ENCODE results near the gene LTBP1. TPM values are rescaled to one million over a fixed set of nuclear protein-coding genes. Genes with fewer than 3 reads are reported as not detected.

LTBP1 gene
- total and polyA plus RNA-seq, 7 experiments from 2014 or later: 0.29 to 2.1 TPM; not detected in 5

DNA sequence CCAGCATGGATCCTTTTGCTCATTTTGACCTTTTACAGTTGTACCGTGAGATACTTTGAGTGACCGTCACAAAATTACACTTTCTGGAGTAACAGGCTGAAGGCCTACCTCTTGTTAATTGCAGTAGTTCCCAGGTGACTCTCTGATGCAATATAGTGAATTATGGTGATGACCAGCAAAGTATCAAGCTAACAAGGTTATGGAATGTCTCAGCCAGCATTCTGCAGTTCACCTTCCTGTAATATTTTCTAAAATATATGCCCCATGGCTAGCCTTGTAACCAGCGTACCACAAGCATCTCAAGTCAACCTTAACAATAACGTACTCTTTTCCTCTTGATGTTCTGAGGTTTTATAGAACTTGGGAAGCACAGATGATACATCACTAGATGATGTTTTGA, 234.7 kb downstream of the LTBP1 start:
- Histone ChIP-seq H3K36me3 (ENCODE audit: control insufficient read depth in 2 of 3, insufficient read depth in 3 of 3, low read length in 3 of 3) (no peaks in the 10 kb centered on the region), H3K4me3 (ENCODE audit: low read length) (no peak overlapping the region), H3K9me3 (ENCODE audit: control insufficient read depth in 2 of 3, low read length in 3 of 3) (no peaks in the 10 kb centered on the region), H3K27me3 (ENCODE audit: control insufficient read depth in 2 of 2, insufficient read depth in 2 of 2, low read length in 2 of 2) (no peaks in the 10 kb centered on the region), H3K27ac (ENCODE audit: low read depth, low read length) (no peak overlapping the region), H3K4me1 (ENCODE audit: control insufficient read depth in 2 of 2, insufficient read depth in 2 of 2, low read length in 2 of 2) (no peaks in the 10 kb centered on the region)
- DNase-seq: no peak
- ChIA-PET POLR2A (no interaction called here), CTCF (no interaction called here)
- intact Hi-C loops (cut with micrococcal nuclease): no loop called here
- Mint-ChIP-seq H3K4me1 (no peaks in the 10 kb centered on the region), H3K27me3 (no peaks in the 10 kb centered on the region), H3K36me3 (no peaks in the 10 kb centered on the region), H3K27ac (no peak overlapping the region), H3K9me3 (peaks cover 0 to 4% (median 0%) of the 10 kb centered on the region in 11 donors), H3K4me3 (no peak overlapping the region)
- ATAC-seq: no peak

DNA sequence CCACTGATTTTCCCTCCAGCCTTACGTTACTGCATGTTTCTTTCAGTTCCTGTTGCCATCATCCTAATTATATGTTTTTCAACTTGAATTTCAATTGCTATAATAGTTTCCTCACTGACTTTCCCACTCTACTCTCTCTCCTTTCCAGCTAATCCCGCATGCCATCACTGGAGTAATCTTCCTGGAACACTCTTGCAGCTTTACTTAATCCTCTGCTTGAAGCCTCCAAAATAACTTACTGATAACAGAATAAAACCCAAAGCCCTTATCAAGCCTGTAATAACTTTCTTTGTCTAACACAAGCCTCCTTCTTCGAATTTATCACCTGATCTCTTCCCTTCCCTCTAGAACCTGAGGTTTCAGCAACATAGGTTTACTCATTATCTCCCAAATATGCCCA, 237.3 kb downstream of the LTBP1 start:
- Histone ChIP-seq H3K9me3 (ENCODE audit: control insufficient read depth in 2 of 3, low read length in 3 of 3) (no peaks in the 10 kb centered on the region), H3K27me3 (ENCODE audit: control insufficient read depth in 2 of 2, insufficient read depth in 2 of 2, low read length in 2 of 2) (no peaks in the 10 kb centered on the region), H3K4me3 (ENCODE audit: low read length) (no peak overlapping the region), H3K27ac (ENCODE audit: low read depth, low read length) (no peak overlapping the region), H3K36me3 (ENCODE audit: control insufficient read depth in 2 of 3, insufficient read depth in 3 of 3, low read length in 3 of 3) (no peaks in the 10 kb centered on the region), H3K4me1 (ENCODE audit: control insufficient read depth in 2 of 2, insufficient read depth in 2 of 2, low read length in 2 of 2) (no peaks in the 10 kb centered on the region)
- ATAC-seq: no peak
- no peak for DNase-seq
- Mint-ChIP-seq H3K27ac (no peak overlapping the region), H3K36me3 (no peaks in the 10 kb centered on the region), H3K27me3 (no peaks in the 10 kb centered on the region), H3K4me3 (no peak overlapping the region), H3K9me3 (peaks cover 0 to 2% (median 0%) of the 10 kb centered on the region in 11 donors), H3K4me1 (no peaks in the 10 kb centered on the region)
- CTCF ChIA-PET: no interaction called here
- POLR2A ChIA-PET: no interaction called here
- intact Hi-C loops (cut with micrococcal nuclease): no loop called here

DNA sequence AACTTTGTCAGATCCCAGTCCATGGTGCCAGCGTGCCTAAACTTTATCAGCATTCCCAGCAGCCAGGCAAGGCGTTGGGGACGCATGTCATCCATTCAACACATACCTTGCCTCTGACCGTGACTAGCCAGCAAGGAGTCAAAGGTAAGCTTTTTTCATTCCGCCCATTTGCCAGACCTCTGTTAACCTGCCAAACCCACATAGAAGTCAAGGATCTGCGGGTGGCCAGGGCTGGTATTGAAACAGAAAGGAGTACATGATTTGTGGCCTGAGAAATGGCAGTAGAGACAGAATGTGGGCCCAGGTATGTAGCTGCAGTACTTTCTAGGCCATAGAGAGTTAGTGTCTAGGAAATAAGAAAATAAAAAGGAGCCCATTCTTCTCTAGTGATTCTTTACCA, 240.2 kb downstream of the LTBP1 start:
- intact Hi-C loops (cut with micrococcal nuclease): no loop called here
- CTCF ChIA-PET: no interaction called here

DNA sequence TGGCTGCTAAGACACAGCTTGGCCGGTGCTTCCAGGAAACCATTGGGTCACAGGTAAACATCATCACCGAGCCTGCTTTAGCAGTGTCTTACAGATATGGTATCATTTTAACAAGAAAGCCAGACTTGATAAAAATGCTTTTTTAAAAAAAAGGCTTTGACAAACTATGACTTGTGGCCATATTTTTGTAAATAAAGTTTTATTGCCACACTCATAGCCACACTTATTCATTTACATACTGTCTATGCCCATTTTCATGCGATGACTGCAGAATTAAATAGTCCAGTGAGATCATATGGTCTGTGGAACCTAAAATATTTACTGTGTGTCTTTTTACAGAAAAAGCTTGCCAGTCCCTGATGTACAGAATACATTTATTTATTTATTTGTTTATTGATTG, 242.0 kb downstream of the LTBP1 start:
- ChIA-PET CTCF (no interaction called here), POLR2A (no interaction called here)
- H3K36me3 ChIP-seq (ENCODE audit: control insufficient read depth in 2 of 3, insufficient read depth in 3 of 3, low read length in 3 of 3): no peaks in the 10 kb centered on the region
- Mint-ChIP-seq H3K36me3 (no peaks in the 10 kb centered on the region), H3K9me3 (peaks cover 0 to 1% (median 0%) of the 10 kb centered on the region in 11 donors), H3K27me3 (peaks cover 0 to 7% (median 3%) of the 10 kb centered on the region in 5 donors), H3K4me1 (peaks cover 0 to 2% (median 0%) of the 10 kb centered on the region in 7 donors), H3K27ac (no peak overlapping the region), H3K4me3 (no peak overlapping the region)
- no peaks in the 10 kb centered on the region for H3K4me1 ChIP-seq (ENCODE audit: control insufficient read depth in 2 of 2, insufficient read depth in 2 of 2, low read length in 2 of 2)
- H3K9me3 ChIP-seq (ENCODE audit: control insufficient read depth in 2 of 3, low read length in 3 of 3): no peaks in the 10 kb centered on the region
- intact Hi-C loops (cut with micrococcal nuclease): no loop called here
- H3K27ac ChIP-seq (ENCODE audit: low read depth, low read length): no peak overlapping the region
- DNase-seq (no peak), ATAC-seq (no peak)
- no peaks in the 10 kb centered on the region for H3K27me3 ChIP-seq (ENCODE audit: control insufficient read depth in 2 of 2, insufficient read depth in 2 of 2, low read length in 2 of 2)
- no peak overlapping the region for H3K4me3 ChIP-seq (ENCODE audit: low read length)

More for the DNA sequence above, 240.2 kb downstream of the LTBP1 start:
- Histone ChIP-seq H3K36me3 (ENCODE audit: control insufficient read depth in 2 of 3, insufficient read depth in 3 of 3, low read length in 3 of 3) (no peaks in the 10 kb centered on the region), H3K4me1 (ENCODE audit: control insufficient read depth in 2 of 2, insufficient read depth in 2 of 2, low read length in 2 of 2) (no peaks in the 10 kb centered on the region), H3K27ac (ENCODE audit: low read depth, low read length) (no peak overlapping the region), H3K9me3 (ENCODE audit: control insufficient read depth in 2 of 3, low read length in 3 of 3) (no peaks in the 10 kb centered on the region), H3K27me3 (ENCODE audit: control insufficient read depth in 2 of 2, insufficient read depth in 2 of 2, low read length in 2 of 2) (no peaks in the 10 kb centered on the region), H3K4me3 (ENCODE audit: low read length) (no peak overlapping the region)
- Mint-ChIP-seq H3K9me3 (peaks cover 0 to 2% (median 0%) of the 10 kb centered on the region in 11 donors), H3K27ac (no peak overlapping the region), H3K4me1 (peaks cover 0 to 2% (median 0%) of the 10 kb centered on the region in 7 donors), H3K36me3 (no peaks in the 10 kb centered on the region), H3K27me3 (peaks cover 0 to 7% (median 0%) of the 10 kb centered on the region in 5 donors), H3K4me3 (no peak overlapping the region)
- no peak for ATAC-seq
- no peak for DNase-seq
- POLR2A ChIA-PET: no interaction called here

DNA sequence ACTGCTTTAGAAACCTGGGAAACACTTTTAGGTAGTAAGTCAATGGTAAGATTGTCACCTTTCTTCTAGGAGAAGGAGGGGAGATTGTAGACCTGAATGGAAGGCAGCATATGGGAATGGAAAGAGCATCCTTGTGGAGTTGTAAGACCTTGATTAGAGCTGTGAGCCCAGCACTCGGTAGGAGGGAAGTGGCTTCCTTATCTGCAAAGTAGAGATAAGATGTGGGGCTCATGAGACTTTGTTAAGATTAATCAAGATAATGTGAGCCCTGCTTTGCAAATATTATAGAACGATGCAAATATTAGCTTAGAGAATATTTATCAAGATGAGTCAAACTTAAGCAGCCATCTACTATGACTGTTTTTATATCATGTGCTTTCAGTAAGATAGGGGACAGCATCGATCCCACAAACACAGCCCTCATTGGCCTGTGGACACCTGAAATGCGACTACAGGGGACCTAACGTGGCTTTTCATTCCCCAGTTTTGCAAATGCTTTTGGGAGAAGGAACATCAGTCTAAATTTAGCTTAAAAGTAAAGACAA, 243.7 kb downstream of the LTBP1 start:
- peaks cover 0 to 2% (median 0%) of the 10 kb centered on the region in 7 donors for H3K4me1 Mint-ChIP-seq
- Histone ChIP-seq H3K4me3 (ENCODE audit: low read length) (no peak overlapping the region), H3K9me3 (ENCODE audit: control insufficient read depth in 2 of 3, low read length in 3 of 3) (no peaks in the 10 kb centered on the region), H3K4me1 (ENCODE audit: control insufficient read depth in 2 of 2, insufficient read depth in 2 of 2, low read length in 2 of 2) (no peaks in the 10 kb centered on the region), H3K27me3 (ENCODE audit: control insufficient read depth in 2 of 2, insufficient read depth in 2 of 2, low read length in 2 of 2) (no peaks in the 10 kb centered on the region), H3K36me3 (ENCODE audit: control insufficient read depth in 2 of 3, insufficient read depth in 3 of 3, low read length in 3 of 3) (no peaks in the 10 kb centered on the region), H3K27ac (ENCODE audit: low read depth, low read length) (no peak overlapping the region)
- no peaks in the 10 kb centered on the region for H3K36me3 Mint-ChIP-seq
- intact Hi-C loops (cut with micrococcal nuclease): no loop called here
- no peak overlapping the region for H3K4me3 Mint-ChIP-seq
- no peak for ATAC-seq
- CTCF ChIA-PET: no interaction called here
- H3K27me3 Mint-ChIP-seq: peaks cover 0 to 13% (median 3%) of the 10 kb centered on the region in 5 donors
- POLR2A ChIA-PET: no interaction called here
- no peak overlapping the region for H3K27ac Mint-ChIP-seq
- DNase-seq: no peak
- peaks cover 0 to 1% (median 0%) of the 10 kb centered on the region in 11 donors for H3K9me3 Mint-ChIP-seq

DNA sequence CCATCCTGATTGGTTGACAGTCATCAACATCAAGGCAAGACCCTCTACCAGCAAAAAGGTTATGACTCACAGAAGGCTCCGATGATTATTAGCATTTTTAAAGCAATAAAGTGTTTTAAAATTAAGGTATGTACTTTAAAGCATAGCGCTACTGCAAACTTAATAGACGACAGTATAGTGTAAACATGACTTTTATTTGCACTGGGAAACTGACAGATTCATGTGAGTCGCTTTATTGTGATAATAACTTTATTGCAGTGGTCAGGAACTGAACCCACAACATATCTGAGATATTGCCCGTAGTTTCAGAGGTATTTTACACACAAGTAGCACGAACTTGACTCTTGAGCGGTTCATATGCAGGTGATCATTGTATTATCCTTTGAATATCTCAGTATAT, 249.1 kb downstream of the LTBP1 start:
- H3K9me3 ChIP-seq (ENCODE audit: control insufficient read depth in 2 of 3, low read length in 3 of 3): no peaks in the 10 kb centered on the region
- CTCF ChIA-PET: no interaction called here
- H3K27ac ChIP-seq (ENCODE audit: low read depth, low read length): no peak overlapping the region
- no peak for ATAC-seq
- H3K4me1 ChIP-seq (ENCODE audit: control insufficient read depth in 2 of 2, insufficient read depth in 2 of 2, low read length in 2 of 2): no peaks in the 10 kb centered on the region
- H3K27ac Mint-ChIP-seq: no peak overlapping the region
- no peaks in the 10 kb centered on the region for H3K27me3 ChIP-seq (ENCODE audit: control insufficient read depth in 2 of 2, insufficient read depth in 2 of 2, low read length in 2 of 2)
- H3K4me1 Mint-ChIP-seq: no peaks in the 10 kb centered on the region
- H3K4me3 ChIP-seq (ENCODE audit: low read length): no peak overlapping the region
- no peak for DNase-seq
- no peaks in the 10 kb centered on the region for H3K36me3 Mint-ChIP-seq
- peaks cover 2 to 19% (median 8%) of the 10 kb centered on the region in 5 donors for H3K27me3 Mint-ChIP-seq
- H3K4me3 Mint-ChIP-seq: no peak overlapping the region
- peaks cover 0 to 3% (median 0%) of the 10 kb centered on the region in 11 donors for H3K9me3 Mint-ChIP-seq
- POLR2A ChIA-PET: no interaction called here
- no peaks in the 10 kb centered on the region for H3K36me3 ChIP-seq (ENCODE audit: control insufficient read depth in 2 of 3, insufficient read depth in 3 of 3, low read length in 3 of 3)
- intact Hi-C loops (cut with micrococcal nuclease): no loop called here

DNA sequence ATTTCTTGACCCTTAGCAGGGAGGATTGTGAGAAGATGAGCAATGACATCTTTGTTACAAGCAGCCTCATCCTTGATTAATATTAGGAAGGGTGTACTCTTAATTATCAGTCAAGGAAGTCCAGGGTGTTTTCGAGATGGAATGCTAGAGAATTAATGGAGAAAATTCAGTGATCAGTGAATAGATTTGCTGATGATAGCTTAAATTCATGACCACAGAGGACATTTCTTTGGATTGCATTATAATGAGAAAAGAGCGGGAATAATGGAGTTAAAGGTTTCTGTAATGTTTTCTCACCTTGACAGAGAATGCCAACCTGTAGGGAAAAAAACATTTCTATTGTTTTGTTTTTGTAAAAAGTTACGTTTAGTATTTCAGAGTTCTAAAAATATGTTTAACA, 249.9 kb downstream of the LTBP1 start:
- Histone ChIP-seq H3K27me3 (ENCODE audit: control insufficient read depth in 2 of 2, insufficient read depth in 2 of 2, low read length in 2 of 2) (no peaks in the 10 kb centered on the region), H3K4me3 (ENCODE audit: low read length) (no peak overlapping the region), H3K27ac (ENCODE audit: low read depth, low read length) (no peak overlapping the region), H3K9me3 (ENCODE audit: control insufficient read depth in 2 of 3, low read length in 3 of 3) (no peaks in the 10 kb centered on the region), H3K4me1 (ENCODE audit: control insufficient read depth in 2 of 2, insufficient read depth in 2 of 2, low read length in 2 of 2) (no peaks in the 10 kb centered on the region), H3K36me3 (ENCODE audit: control insufficient read depth in 2 of 3, insufficient read depth in 3 of 3, low read length in 3 of 3) (no peaks in the 10 kb centered on the region)
- H3K4me3 Mint-ChIP-seq: no peak overlapping the region
- H3K9me3 Mint-ChIP-seq: peaks cover 0 to 3% (median 0%) of the 10 kb centered on the region in 11 donors
- ChIA-PET POLR2A (no interaction called here), CTCF (no interaction called here)
- no peaks in the 10 kb centered on the region for H3K36me3 Mint-ChIP-seq
- H3K27ac Mint-ChIP-seq: no peak overlapping the region
- DNase-seq (no peak), ATAC-seq (no peak)
- peaks cover 2 to 19% (median 8%) of the 10 kb centered on the region in 5 donors for H3K27me3 Mint-ChIP-seq
- intact Hi-C loops (cut with micrococcal nuclease): no loop called here
- H3K4me1 Mint-ChIP-seq: no peaks in the 10 kb centered on the region

Measured in naive thymus-derived CD4-positive, alpha-beta T cell (primary cell).